Right ventricle myocardium superior (tissue), 1 donor: ENCODE results near the gene FOXP1. TPM values are rescaled to one million over a fixed set of nuclear protein-coding genes. Genes with fewer than 3 reads are reported as not detected.
A peak's percentile ranks its signal among the peaks of the same experiment; 100 is the strongest.

Source experiments
- ATAC-seq: fragments of 200-7000 bp; cut with Tn5 transposase; one replicate; pipeline ENCODE4 v1.9.1; 2020; ENCODE audit warnings: mild to moderate bottlenecking; ENCODE audit not compliant: poor library complexity
- DNase-seq: peaks from one replicate; pipeline ENCODE4 v3.0.0-alpha.2; 2020
- intact Hi-C: fragments of 100-400 bp; cut with DNase I; formaldehyde crosslinking; loops from one replicate; pipeline ENCODE4 v1.11.2; 2022
- long read RNA-seq: library from polyadenylated mRNA; unstranded; transcript quantifications from one replicate; pipeline ENCODE4 v2.0.0, GENCODE V29; 2021
- total RNA-seq: library from RNA; stranded (reverse); fragmentation: NEBNext Ultra II Directional; extraction: Animal tissue kit (Norgen Biotek cat#: 25700); gene quantifications from one replicate; pipeline ENCODE4 v1.2.1, GENCODE V29; 2021
- donor health status: DM: no; HTN: yes; CAD: no; lungs with severe emphysema.

The FOXP1 gene
- total RNA-seq = 36.3 TPM
- long read RNA-seq, partial matches to known transcripts = 1 of 30 reads
- long read RNA-seq, other reads (novel, unspliced or antisense) = 20 of 30 reads

GRCh38 chr3:71583566-71584393, at the start of gene FOXP1:
Gene FOXP1 (minus strand): TSS chr3:71583728. CDS start chr3:71198381, 385,347 bp downstream.
- intact Hi-C loops = loop anchor here (10.0 kb wide), 2 partner anchors 339 to 559 kb away; no protein-coding TSS in a partner anchor
- peak; percentile 87 for DNase-seq
- peak; percentile 76 for ATAC-seq

GRCh38 chr3:71629711-71630110, 46.2 kb upstream of the FOXP1 start:
- intact Hi-C loops = no loop called here
- DNase-seq (peak; percentile 42), ATAC-seq (peak; percentile 77)

GRCh38 chr3:71629289-71629688, 45.8 kb upstream of the FOXP1 start:
- DNase-seq (no peak), ATAC-seq (peak; percentile 10)

GRCh38 chr3:71628522-71628921, 45.0 kb upstream of the FOXP1 start:
- ATAC-seq (no peak), DNase-seq (no peak)
- intact Hi-C loops = no loop called here

More at GRCh38 chr3:71629289-71629688, 45.8 kb upstream of the FOXP1 start:
- intact Hi-C loops = no loop called here

- intact Hi-C loops = no loop called here
- ATAC-seq = no peak
- DNase-seq = no peak
These were observed 42.1 kb upstream of the FOXP1 start for GRCh38 chr3:71625676-71626075.

GRCh38 chr3:71621825-71622537, 38.5 kb upstream of the FOXP1 start:
- intact Hi-C loops = no loop called here
- DNase-seq (no peak), ATAC-seq (no peak)

- intact Hi-C loops = no loop called here
- DNase-seq = no peak
- no peak for ATAC-seq
These were observed 35.0 kb upstream of the FOXP1 start for GRCh38 chr3:71618538-71618937.

GRCh38 chr3:71616571-71617021, 33.1 kb upstream of the FOXP1 start:
- ATAC-seq = no peak
- no peak for DNase-seq
- intact Hi-C loops = no loop called here

GRCh38 chr3:71614869-71615268, 31.3 kb upstream of the FOXP1 start:
- ATAC-seq (no peak), DNase-seq (no peak)
- intact Hi-C loops = no loop called here

GRCh38 chr3:71614426-71614825, 30.9 kb upstream of the FOXP1 start:
- no peak for DNase-seq
- intact Hi-C loops = no loop called here
- no peak for ATAC-seq

GRCh38 chr3:71611099-71611498, 27.6 kb upstream of the FOXP1 start:
- intact Hi-C loops = no loop called here
- ATAC-seq (no peak), DNase-seq (no peak)

- intact Hi-C loops = no loop called here
- no peak for ATAC-seq
- DNase-seq = no peak
These were observed 23.8 kb upstream of the FOXP1 start for GRCh38 chr3:71607364-71607763.

- intact Hi-C loops = no loop called here
- DNase-seq (no peak), ATAC-seq (no peak)
These were observed 23.1 kb upstream of the FOXP1 start for GRCh38 chr3:71606582-71606981.

- intact Hi-C loops = no loop called here
These were observed 18.7 kb upstream of the FOXP1 start for GRCh38 chr3:71602256-71602655.

GRCh38 chr3:71601811-71602210, 18.3 kb upstream of the FOXP1 start:
- no peak for DNase-seq
- intact Hi-C loops = no loop called here
- no peak for ATAC-seq

More at GRCh38 chr3:71602256-71602655, 18.7 kb upstream of the FOXP1 start:
- ATAC-seq = no peak
- DNase-seq = no peak

- peak; percentile 43 for ATAC-seq
- no peak for DNase-seq
- intact Hi-C loops = no loop called here
These were observed 17.2 kb upstream of the FOXP1 start for GRCh38 chr3:71600646-71601288.

GRCh38 chr3:71599416-71599815, 15.9 kb upstream of the FOXP1 start:
- intact Hi-C loops = no loop called here
- ATAC-seq (peak; percentile 29), DNase-seq (no peak)

GRCh38 chr3:71598292-71598691, 14.8 kb upstream of the FOXP1 start:
- no peak for DNase-seq
- no peak for ATAC-seq
- intact Hi-C loops = no loop called here

- intact Hi-C loops = no loop called here
- ATAC-seq = no peak
- no peak for DNase-seq
These were observed 13.8 kb upstream of the FOXP1 start for GRCh38 chr3:71597286-71597685.
